AG04449 (cell line): ENCODE data around the gene NOX3.
"Not testable (repeated sequence)": the region's sequence is repeated elsewhere in the genome, so short reads cannot be mapped to it uniquely, and the experiment has no call there.

ENCODE experiments used
- CTCF ChIA-PET: fragments of 350-600 bp; formaldehyde crosslinking; extraction: SDS; loops from one replicate; lab custom pipeline; 2021; ENCODE audit warnings: antibody characterized with exemption; lab: Yijun Ruan, JAX
- POLR2A ChIA-PET: fragments of 400-600, 350-600 bp; formaldehyde crosslinking; extraction: SDS; loops from one replicate; lab custom pipeline; 2020; ENCODE audit warnings: antibody characterized with exemption, inconsistent platforms; lab: Yijun Ruan, JAX
- DNase-seq: peaks from one replicate; pipeline ENCODE4 v3.0.0-alpha.2; 2010; ENCODE audit warnings: low read depth, low spot score
- H3K4me3 ChIP-seq: 2 replicates; pipeline ENCODE4 v1.5.1; 2011; ENCODE audit warnings: low read depth, mild to moderate bottlenecking, control low read depth, low read length
- TF ChIP-seq, protein P1 (sequence below): IDR thresholded peaks from one replicate; pipeline ENCODE4 v1.5.1; 2011; ENCODE audit warnings: mild to moderate bottlenecking, moderate library complexity, low read length, control low read depth, inconsistent platforms; ENCODE audit not compliant: insufficient read depth; ENCODE audit errors: missing control alignments

NOX3 gene

DNA sequence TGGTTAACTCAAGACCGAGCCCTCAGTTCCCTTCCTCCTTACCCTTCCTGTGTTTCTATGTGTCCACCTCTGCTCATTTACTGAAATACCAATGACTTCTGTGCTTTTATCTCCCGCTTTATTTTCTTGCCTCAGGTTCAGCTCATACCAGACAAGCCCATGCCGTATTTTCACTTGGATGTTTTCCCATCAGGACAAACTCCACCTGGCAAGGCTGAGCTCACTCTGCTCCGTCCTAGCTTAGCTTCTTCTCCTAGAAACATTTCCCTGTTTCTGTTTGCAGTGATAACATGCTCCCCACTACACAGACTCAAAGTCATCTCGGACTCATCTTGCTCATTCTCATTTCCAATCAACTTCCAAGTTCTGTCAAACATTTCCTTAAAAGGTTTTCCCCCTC lies 84.4 kb downstream of the NOX3 start:
- ChIA-PET POLR2A (no interaction called here), CTCF (no interaction called here)
- H3K4me3 ChIP-seq = no peak overlapping the region
- DNase-seq = no peak
- TF ChIP-seq, protein P1, sequence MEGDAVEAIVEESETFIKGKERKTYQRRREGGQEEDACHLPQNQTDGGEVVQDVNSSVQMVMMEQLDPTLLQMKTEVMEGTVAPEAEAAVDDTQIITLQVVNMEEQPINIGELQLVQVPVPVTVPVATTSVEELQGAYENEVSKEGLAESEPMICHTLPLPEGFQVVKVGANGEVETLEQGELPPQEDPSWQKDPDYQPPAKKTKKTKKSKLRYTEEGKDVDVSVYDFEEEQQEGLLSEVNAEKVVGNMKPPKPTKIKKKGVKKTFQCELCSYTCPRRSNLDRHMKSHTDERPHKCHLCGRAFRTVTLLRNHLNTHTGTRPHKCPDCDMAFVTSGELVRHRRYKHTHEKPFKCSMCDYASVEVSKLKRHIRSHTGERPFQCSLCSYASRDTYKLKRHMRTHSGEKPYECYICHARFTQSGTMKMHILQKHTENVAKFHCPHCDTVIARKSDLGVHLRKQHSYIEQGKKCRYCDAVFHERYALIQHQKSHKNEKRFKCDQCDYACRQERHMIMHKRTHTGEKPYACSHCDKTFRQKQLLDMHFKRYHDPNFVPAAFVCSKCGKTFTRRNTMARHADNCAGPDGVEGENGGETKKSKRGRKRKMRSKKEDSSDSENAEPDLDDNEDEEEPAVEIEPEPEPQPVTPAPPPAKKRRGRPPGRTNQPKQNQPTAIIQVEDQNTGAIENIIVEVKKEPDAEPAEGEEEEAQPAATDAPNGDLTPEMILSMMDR = no peak

DNA sequence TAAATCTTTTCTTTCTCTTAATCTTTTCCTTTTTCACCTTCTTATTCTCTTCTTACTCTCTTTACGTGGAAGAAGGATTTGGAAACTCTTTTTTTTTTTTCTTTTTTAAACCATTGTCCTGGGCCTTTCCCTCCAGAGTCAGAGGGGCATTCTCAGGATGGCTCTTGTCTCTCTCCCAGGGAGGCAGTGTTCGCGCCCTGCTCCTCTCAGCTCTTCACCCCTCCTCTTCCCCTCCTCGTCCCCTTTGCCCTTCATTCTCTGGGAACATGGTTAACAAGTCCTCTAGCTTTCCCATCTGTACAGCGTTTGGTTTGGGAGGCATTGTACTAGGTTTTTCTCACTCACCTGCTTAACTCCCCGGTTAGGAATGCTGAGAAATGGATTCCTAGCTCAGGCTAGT lies 89.3 kb downstream of the NOX3 start:
- CTCF ChIA-PET = interaction anchor here (0.9 kb wide), 1 partner anchor 12 kb away, joined by 3 read pairs; no protein-coding TSS in a partner anchor
- DNase-seq = no peak
- TF ChIP-seq, protein P1 = no peak
- POLR2A ChIA-PET = no interaction called here
- no peak overlapping the region for H3K4me3 ChIP-seq

DNA sequence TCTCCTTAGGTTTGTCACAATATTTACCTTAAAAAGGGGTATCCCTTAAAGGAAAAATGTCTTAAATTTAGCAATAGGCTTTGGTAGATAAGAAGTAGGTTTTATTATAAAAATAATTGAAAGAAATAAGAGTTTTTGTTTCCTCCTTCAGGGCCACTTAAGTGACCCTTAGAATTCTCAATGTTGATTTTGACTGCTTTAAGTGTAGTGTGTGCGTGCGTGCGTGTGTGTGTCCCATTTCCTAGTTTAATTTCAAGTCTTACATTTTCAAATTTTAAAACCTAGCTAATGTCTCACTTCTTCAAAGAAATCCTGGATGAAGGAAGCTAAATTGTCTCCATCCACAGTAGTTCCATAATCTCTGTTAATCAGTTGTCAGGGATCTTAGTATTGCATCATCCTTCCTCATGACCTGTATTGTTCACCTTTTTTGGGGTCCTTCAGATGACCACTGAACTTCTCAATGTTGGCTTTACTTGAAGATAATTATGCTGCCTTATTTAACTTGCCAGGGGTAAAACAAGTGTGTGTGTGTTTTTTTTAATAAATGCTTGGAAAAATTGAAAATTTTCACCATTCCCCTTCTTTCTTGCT lies 90.7 kb downstream of the NOX3 start:
- CTCF ChIA-PET = no interaction called here
- DNase-seq = no peak
- POLR2A ChIA-PET = no interaction called here
- TF ChIP-seq, protein P1 = no peak
- no peak overlapping the region for H3K4me3 ChIP-seq

DNA sequence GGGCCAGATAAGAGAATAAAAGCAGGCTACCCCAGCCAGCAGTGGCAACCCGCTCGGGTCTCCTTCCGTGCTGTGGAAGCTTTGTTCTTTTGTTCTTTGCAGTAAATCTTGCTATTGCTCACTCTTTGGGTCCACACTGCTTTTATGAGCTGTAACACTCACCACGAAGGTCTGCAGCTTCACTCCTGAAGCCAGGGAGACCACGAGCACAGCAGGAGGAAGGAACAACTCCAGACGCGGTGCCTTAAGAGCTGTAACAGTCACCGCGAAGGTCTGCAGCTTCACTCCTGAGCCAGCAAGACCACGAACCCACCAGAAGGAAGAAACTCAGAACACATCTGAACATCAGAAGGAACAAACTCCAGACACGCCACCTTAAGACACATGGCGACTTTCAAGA lies 91.6 kb downstream of the NOX3 start:
- CTCF ChIA-PET, DNase-seq, POLR2A ChIA-PET, H3K4me3 ChIP-seq: not testable (repeated sequence)

DNA sequence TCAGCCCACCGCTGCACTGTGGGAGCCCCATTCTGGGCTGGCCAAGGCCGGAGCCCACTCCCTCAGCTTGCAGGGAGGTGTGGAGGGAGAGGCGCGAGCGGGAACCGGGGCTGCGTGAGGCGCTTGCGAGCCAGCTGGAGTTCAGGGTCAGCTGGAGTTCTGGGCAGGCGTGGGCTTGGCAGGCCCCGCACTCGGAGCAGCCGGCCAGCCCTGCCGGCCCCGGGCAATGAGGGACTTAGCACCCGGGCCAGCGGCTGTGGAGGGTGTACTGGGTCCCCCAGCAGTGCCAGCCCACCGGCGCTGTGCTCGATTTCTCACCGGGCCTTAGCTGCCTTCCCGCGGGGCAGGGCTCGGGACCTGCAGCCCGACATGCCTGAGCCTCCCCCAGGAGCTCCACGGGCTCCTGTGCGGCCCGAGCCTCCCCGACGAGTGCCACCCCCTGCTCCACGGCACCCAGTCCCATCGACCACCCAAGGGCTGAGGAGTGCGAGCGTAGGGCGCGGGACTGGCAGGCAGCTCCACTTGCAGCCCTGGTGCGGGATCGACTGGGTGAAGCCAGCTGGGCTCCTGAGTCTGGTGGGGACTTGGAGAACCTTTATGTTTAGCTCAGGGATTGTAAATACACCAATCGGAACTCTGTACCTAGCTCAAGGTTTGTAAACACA lies 92.5 kb downstream of the NOX3 start:
- CTCF ChIA-PET, H3K4me3 ChIP-seq, POLR2A ChIA-PET: not testable (repeated sequence)

DNA sequence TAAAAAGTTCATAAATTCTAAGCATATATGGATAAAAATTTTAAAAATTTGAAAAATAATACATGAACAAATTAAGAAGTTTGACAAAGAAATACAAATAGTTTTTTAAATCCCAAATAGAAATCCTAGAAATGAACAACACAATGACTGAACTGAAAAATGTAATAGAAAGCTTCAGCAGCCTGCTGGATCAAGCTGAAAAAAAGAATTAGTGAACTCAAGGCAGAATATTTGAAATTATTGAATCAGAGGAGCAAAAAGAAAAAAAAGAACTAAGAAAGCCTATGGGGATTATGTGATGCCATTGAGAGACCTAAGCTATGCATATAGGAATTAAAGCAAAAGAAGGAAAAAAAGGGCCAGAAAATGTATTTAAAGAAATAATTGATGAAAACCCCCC lies 101.5 kb downstream of the NOX3 start:
- TF ChIP-seq, protein P1 = no peak
- ChIA-PET CTCF (interaction anchor here (0.7 to 1.4 kb wide), 3 partner anchors 12 to 141 kb away, joined by 3 to 4 read pairs (median 3); no protein-coding TSS in a partner anchor), POLR2A (no interaction called here)
- DNase-seq = no peak
- no peak overlapping the region for H3K4me3 ChIP-seq

More for the DNA sequence above, 92.5 kb downstream of the NOX3 start:
- not testable (repeated sequence) for DNase-seq

DNA sequence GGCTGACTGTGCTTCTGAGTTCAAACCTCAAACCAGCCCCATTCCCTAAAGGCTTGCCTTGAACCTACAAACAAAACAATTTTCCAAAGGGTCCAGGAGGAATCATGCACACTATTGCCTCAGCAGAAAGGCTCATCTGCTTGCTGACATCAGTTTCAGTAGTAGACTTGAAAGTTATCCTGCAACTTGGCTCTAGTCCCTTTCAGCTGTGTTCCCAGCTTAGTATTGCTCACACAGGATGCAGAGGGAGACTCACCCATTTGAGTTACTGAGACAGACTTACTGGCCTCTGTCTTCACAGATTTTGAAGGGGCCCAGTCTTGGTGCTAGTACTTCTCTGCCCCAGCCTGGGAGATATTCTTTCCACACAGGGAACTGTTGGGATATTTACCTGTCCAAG lies 102.8 kb downstream of the NOX3 start:
- POLR2A ChIA-PET = no interaction called here
- TF ChIP-seq, protein P1 = no peak
- no peak for DNase-seq
- no peak overlapping the region for H3K4me3 ChIP-seq
- CTCF ChIA-PET = interaction anchor here (0.7 to 2.0 kb wide), 3 partner anchors 10 to 16 kb away, joined by 3 to 5 read pairs (median 3); no protein-coding TSS in a partner anchor
